HEK293T (cell line): Measurements from ENCODE around the gene SCN4A.

Experiments used
- CTCF ChIA-PET: fragments of 350-600 bp; formaldehyde crosslinking; extraction: SDS; loops from one replicate; lab custom pipeline; 2021; ENCODE audit warnings: antibody characterized with exemption, inconsistent platforms; lab: Yijun Ruan, JAX
- POLR2A ChIA-PET: fragments of 350-600 bp; formaldehyde crosslinking; extraction: SDS; loops from one replicate; lab custom pipeline; 2020; ENCODE audit warnings: antibody characterized with exemption, inconsistent platforms; lab: Yijun Ruan, JAX
- DNase-seq: peaks from one replicate; pipeline ENCODE4 v3.0.0; 2012; ENCODE audit warnings: mixed read lengths; ENCODE audit errors: extremely low spot score
- ARNT ChIP-seq: fragments of 450-650 bp; IDR thresholded peaks from 2 replicates; pipeline ENCODE4 v1.6.1; 2017; ENCODE audit warnings: mild to moderate bottlenecking
- BHLHE40 ChIP-seq: fragments of 450-650 bp; IDR thresholded peaks from 2 replicates; pipeline ENCODE4 v1.6.1; 2016; ENCODE audit warnings: mild to moderate bottlenecking, moderate library complexity, borderline replicate concordance
- CTBP1 ChIP-seq: fragments of 450-650 bp; IDR thresholded peaks from 2 replicates; pipeline ENCODE4 v1.6.1; 2016; ENCODE audit warnings: borderline replicate concordance
- ELF4 ChIP-seq: fragments of 450-650 bp; IDR thresholded peaks from 2 replicates; pipeline ENCODE4 v1.6.1; 2017; ENCODE audit warnings: antibody characterized with exemption
- FOXA1 ChIP-seq: fragments of 450-650 bp; IDR thresholded peaks from 2 replicates; pipeline ENCODE4 v1.6.1; 2016; ENCODE audit warnings: mild to moderate bottlenecking
- FOXK2 ChIP-seq: fragments of 450-650 bp; IDR thresholded peaks from 2 replicates; pipeline ENCODE4 v1.6.1; 2016; ENCODE audit warnings: mild to moderate bottlenecking
- FOXM1 ChIP-seq: fragments of 450-650 bp; IDR thresholded peaks from 2 replicates; pipeline ENCODE4 v1.6.1; 2017; ENCODE audit warnings: mild to moderate bottlenecking, borderline replicate concordance
- HDGF ChIP-seq: fragments of 450-650 bp; IDR thresholded peaks from 2 replicates; pipeline ENCODE4 v1.6.1; 2017; ENCODE audit warnings: antibody characterized with exemption, borderline replicate concordance
- L3MBTL2 ChIP-seq: fragments of 450-650 bp; conservative IDR thresholded peaks from 2 replicates; pipeline ENCODE4 v1.6.1; 2016; ENCODE audit warnings: mild to moderate bottlenecking
- LEF1 ChIP-seq: fragments of 450-650 bp; IDR thresholded peaks from 2 replicates; pipeline ENCODE4 v1.6.1; 2017; ENCODE audit warnings: mild to moderate bottlenecking, borderline replicate concordance
- NFRKB ChIP-seq: fragments of 450-650 bp; IDR thresholded peaks from 2 replicates; pipeline ENCODE4 v1.6.1; 2016; ENCODE audit warnings: mild to moderate bottlenecking, moderate library complexity
- SP1 ChIP-seq: fragments of 450-650 bp; IDR thresholded peaks from 2 replicates; pipeline ENCODE4 v1.6.1; 2017
- SUZ12 ChIP-seq: fragments of 450-650 bp; IDR thresholded peaks from 2 replicates; pipeline ENCODE4 v1.6.1; 2016; ENCODE audit warnings: mild to moderate bottlenecking
- TARDBP ChIP-seq: fragments of 450-650 bp; IDR thresholded peaks from 2 replicates; pipeline ENCODE4 v1.6.1; 2016
- ZNF384 ChIP-seq: fragments of 450-650 bp; IDR thresholded peaks from 2 replicates; pipeline ENCODE4 v1.6.1; 2016
- TF ChIP-seq, protein P1 (sequence below): fragments of 450-650 bp; IDR thresholded peaks from 2 replicates; pipeline ENCODE4 v1.6.1; 2016

The SCN4A gene

DNA sequence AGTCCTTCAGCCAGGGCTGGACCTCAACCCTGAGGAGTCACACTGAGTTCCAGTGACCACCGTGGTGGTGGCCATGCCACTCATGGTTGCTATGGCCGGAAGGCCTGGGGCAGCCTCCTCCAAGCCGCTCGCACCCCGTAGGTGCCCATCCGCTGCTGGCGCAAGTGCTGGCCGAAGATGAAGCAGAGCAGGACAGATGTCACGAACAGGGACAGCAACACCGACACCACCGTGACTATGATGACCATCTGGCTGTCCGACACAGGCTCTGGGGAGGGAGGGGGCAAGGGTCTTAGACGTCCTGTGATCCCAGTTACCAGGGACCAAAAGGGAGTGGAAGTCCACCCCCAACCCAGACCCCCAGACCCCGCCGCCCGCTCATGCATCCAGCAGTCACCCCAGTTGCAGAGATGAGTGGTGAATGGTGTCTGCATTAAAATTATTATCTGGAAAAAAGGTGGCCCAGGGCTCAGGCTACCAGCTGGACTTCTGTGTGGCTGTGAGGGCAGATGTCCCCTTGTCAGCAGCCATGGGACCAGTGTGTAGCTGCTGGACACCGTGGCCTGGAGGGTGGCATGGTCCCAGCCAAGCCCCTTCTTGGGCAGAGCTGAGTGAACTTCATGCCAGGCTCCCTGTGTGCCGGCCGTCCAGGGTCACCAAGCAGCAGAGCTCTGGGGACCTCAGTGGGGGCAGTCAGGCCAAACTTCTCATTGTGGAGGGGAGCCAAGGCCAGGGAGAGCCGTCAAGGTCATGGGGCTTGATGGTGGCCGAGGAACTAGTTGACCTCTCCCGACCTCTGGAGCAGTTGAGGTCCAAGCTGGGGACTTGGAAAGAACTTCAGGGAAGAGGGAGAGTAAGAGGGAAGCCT, 30.2 kb upstream of the SCN4A start:
- ChIA-PET POLR2A (no interaction called here), CTCF (interaction anchor here (1.1 to 1.3 kb wide), 2 partner anchors 13 to 26 kb away, joined by 3 to 5 read pairs; no protein-coding TSS in a partner anchor)
- TF ChIP-seq NFRKB, result no peak
- TF ChIP-seq FOXM1, result no peak
- no peak for TF ChIP-seq BHLHE40
- no peak for DNase-seq

DNA sequence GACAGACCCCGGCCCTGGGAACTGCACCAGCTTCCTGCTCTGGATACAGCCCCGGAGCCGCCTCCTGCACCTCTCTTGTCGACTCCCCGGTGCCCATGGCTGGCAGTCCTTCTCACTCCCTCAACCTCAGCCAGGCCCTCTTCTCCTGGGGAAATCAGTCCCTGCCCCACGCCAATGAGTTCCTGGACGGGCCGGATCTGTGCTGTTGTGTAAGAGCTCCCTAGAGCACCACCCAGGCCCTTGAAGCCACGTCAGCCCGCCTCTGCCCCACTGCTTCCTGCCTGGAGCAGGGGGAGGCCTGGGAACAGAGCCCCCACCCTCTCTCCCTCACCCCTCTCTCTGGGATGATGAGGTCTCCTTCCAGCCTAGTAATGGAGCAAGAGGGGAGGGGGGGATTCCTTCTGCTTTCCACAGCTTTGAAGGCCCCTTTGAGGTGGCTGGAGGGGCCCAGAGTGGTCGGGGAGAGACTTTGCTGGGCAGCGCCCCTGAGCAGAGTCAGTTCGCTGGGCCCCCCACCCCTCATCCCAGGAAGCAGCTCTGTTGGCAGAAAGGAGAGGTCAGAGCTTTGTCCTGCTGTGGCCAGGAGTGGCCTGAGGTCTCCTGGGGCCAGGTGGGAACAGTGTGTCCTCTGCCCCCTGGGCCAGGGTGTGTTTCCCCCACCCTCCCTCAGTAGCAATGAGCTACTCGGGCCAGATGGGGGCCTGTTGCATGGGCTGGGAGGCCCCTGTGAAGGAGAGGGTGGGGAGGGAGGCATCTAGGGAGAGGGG, 29.2 kb upstream of the SCN4A start:
- POLR2A ChIA-PET, result no interaction called here
- no peak for DNase-seq

DNA sequence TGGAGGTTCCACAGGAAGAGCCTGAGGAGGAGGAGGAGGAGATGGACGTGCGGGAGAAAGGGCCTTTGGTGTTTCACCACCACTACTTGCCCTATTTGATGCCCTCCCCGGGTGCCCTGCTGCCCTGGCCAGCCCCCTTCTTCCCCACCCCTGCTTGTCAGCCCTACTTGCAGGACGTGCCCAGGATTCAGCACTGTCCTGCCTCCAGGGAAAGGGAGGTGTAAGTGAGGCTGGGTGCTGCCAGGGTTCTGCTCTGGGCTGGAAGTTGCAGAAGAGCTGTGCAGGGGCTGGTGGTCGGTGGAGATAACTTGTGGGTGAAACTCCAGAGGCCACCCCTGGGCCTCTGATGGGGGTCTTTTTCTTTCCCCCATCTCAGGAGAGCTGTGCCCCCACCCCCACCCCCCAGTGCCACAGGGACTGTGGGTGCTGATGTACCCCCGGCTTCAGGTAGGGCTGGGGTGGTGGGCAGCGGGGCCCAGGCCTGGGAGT, 28.4 kb upstream of the SCN4A start:
- POLR2A ChIA-PET, result no interaction called here
- DNase-seq, result no peak
- no peak for TF ChIP-seq NFRKB
- CTCF ChIA-PET, result no interaction called here

More for the DNA sequence above, 29.2 kb upstream of the SCN4A start:
- CTCF ChIA-PET, result interaction anchor here (0.7 to 1.3 kb wide), 3 partner anchors 12 to 40 kb away, joined by 3 to 5 read pairs (median 3); no protein-coding TSS in a partner anchor
- no peak for TF ChIP-seq SP1
- TF ChIP-seq FOXM1, result no peak
- no peak for TF ChIP-seq ELF4
- no peak for TF ChIP-seq SUZ12
- TF ChIP-seq LEF1, result no peak
- TF ChIP-seq NFRKB, result no peak
- no peak for TF ChIP-seq CTBP1
- TF ChIP-seq, protein P1, sequence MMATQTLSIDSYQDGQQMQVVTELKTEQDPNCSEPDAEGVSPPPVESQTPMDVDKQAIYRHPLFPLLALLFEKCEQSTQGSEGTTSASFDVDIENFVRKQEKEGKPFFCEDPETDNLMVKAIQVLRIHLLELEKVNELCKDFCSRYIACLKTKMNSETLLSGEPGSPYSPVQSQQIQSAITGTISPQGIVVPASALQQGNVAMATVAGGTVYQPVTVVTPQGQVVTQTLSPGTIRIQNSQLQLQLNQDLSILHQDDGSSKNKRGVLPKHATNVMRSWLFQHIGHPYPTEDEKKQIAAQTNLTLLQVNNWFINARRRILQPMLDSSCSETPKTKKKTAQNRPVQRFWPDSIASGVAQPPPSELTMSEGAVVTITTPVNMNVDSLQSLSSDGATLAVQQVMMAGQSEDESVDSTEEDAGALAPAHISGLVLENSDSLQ, result no peak
- TF ChIP-seq FOXA1, result no peak
- no peak for TF ChIP-seq L3MBTL2
- no peak for TF ChIP-seq BHLHE40

DNA sequence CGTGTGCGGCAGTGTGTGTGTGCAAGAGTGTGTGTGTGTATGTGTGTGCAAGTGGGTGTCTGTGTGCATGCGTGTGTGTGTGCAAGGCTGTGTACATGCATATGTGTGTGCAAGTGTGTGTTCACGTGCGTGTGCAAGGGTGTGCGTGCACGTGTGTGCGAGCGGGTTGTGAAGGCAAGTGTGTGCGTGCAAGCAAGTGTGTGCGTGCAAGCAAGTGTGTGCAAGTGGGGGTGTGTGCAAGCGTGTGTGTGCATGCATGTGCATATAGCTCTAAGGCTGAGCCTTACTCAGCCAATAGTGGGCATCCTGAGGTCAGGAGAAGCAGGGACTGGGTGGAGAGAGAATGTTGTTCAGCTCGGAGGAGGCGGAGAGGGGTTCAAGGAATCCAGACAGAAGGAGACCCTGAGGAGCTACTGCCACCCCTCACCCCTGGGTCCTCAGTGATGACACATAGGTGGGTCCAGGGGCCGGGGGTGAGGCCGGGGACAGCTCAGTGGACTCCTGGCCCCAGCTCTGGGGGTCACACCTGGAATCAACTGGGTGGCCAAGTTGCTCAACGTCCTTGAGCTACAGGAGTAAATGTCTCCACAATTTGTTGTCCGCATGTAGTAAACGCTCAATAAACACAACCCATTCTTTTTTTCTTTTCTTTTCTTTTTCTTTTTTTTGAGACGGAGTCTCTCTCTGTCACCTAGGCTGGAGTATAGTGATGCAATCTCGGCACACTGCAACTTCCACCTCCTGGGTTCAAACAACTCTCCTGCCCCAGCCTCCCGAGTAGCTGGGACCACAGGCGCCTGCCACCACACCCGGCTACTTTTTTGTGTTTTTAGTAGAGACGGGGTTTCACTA, 27.2 kb upstream of the SCN4A start:
- TF ChIP-seq L3MBTL2 (no peak), CTBP1 (no peak), ZNF384 (no peak), HDGF (no peak), NFRKB (no peak), TARDBP (no peak), FOXM1 (no peak), ARNT (no peak), BHLHE40 (no peak), FOXA1 (no peak)
- TF ChIP-seq, protein P1, result no peak
- CTCF ChIA-PET, result interaction anchor here (1.1 kb wide), 1 partner anchor 81 kb away, joined by 3 read pairs; no protein-coding TSS in a partner anchor
- POLR2A ChIA-PET, result interaction anchor here (1.0 kb wide), 1 partner anchor 146 kb away, joined by 3 read pairs; no protein-coding TSS in a partner anchor
- DNase-seq, result no peak

DNA sequence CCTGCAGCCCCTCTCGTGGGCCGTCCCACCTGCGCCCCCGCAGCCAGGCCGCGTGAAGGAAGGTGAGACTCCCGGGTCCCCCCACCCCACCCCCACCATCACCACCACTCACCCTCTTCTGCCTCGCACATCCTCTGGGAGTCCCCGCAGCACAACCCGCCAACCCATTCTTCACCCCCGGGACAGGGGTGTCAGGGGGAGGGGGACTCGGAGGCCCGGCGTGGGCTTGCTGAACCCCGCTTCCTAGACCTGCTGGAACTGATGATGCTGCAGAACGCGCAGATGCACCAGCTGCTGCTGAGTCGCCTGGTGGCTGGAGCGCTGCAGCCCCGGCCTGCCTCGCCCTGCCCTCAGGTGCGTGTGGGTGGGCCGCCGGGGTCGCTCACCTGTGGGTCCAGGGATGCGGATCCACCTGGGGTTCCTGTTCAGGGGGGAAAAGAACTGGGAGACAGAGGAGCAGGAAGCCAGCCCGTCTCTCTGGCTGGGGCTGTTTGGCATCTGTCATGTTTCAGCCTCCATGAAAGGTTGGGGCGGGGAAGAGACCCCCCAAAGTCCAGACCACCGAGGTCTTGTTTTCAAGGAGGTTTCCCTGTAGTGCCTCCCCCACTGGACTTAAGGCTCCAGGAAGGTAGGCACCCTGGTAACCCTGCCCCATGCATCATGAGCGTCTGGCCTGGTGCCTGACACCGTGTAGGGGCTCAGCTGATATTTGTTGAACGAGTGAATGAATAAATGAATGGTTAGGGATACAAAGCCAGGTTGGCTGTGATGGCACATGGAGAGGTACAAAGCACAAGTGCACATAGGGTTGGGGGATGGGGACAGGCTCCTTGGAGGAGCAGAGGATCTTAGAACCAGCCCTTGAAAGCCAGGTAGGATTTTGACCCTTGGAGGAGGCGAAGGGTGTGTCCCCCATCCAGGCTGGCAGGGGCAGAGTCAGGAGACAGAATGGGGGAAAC, 26.3 kb upstream of the SCN4A start:
- no peak for DNase-seq
- no peak for TF ChIP-seq FOXK2
- TF ChIP-seq, protein P1, result no peak
- no peak for TF ChIP-seq ZNF384
- no peak for TF ChIP-seq NFRKB
- TF ChIP-seq ELF4, result no peak
- no peak for TF ChIP-seq ARNT
- TF ChIP-seq TARDBP, result no peak
- TF ChIP-seq L3MBTL2, result no peak
- TF ChIP-seq FOXM1, result no peak
- TF ChIP-seq FOXA1, result no peak
- TF ChIP-seq HDGF, result no peak
- TF ChIP-seq CTBP1, result no peak
- no peak for TF ChIP-seq BHLHE40
- no peak for TF ChIP-seq SP1
- TF ChIP-seq LEF1, result no peak
- TF ChIP-seq SUZ12, result no peak
- ChIA-PET POLR2A (no interaction called here), CTCF (no interaction called here)
